Lower leg skin (tissue), 3 donors: Measurements from ENCODE around the gene RFTN2.

Experiments
- POLR2A ChIP-seq, 2 donors: fragments of 450-650 bp; IDR thresholded peaks; one replicate each; pipeline ENCODE4 v1.6.1; 2016 to 2017; ENCODE audit warnings: antibody characterized with exemption in 2 of 2, mild to moderate bottlenecking in 1 of 2, moderate library complexity in 1 of 2
- TF ChIP-seq, protein P1 (sequence below), 3 donors: fragments of 450-650 bp; IDR thresholded peaks; one replicate each; pipeline ENCODE4 v1.5.1; 2016; ENCODE audit warnings: antibody characterized with exemption in 3 of 3, mild to moderate bottlenecking in 3 of 3, moderate library complexity in 2 of 3

DNA sequence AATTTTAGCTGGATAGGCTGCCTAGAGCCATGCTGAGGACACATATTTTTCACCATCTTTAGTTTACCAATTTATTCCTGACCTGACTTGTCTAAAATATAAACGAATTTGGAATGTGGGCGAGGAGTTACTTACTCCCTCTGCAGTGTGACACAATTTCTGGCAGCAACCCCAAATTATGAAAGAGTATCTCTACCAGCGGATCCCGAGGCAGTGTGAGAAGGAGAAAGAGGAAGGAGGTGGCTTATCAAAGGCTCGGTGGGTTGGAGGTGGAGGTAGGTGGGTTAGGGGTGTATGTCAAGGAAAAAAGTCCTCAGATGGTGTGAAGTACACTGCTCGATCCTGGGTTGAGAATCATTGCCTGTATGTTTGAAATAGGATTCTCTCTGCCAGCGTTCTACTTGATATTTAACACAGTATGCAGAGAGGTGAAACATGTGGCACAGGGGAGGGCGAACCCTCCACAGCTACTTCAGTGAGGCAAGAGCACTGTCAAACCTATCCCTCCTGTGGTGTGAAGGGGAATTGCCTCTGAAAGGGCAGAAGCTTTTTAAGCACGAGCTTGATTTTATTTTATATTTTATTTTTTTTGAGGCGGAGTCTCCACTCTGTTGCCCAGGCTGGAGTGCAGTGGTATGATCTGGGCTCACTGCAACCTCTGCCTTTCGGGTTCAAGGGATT, 76.0 kb downstream of the RFTN2 start:
- TF ChIP-seq, protein P1, sequence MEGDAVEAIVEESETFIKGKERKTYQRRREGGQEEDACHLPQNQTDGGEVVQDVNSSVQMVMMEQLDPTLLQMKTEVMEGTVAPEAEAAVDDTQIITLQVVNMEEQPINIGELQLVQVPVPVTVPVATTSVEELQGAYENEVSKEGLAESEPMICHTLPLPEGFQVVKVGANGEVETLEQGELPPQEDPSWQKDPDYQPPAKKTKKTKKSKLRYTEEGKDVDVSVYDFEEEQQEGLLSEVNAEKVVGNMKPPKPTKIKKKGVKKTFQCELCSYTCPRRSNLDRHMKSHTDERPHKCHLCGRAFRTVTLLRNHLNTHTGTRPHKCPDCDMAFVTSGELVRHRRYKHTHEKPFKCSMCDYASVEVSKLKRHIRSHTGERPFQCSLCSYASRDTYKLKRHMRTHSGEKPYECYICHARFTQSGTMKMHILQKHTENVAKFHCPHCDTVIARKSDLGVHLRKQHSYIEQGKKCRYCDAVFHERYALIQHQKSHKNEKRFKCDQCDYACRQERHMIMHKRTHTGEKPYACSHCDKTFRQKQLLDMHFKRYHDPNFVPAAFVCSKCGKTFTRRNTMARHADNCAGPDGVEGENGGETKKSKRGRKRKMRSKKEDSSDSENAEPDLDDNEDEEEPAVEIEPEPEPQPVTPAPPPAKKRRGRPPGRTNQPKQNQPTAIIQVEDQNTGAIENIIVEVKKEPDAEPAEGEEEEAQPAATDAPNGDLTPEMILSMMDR (IDR thresholded peaks at IDR 0.05) = no peak
- TF ChIP-seq POLR2A (IDR thresholded peaks at IDR 0.05) = no peak
